Measurements from ENCODE around the gene PSMB2. TPM values are rescaled to one million over a fixed set of nuclear protein-coding genes. Genes with fewer than 3 reads are reported as not detected.
"Not testable (repeated sequence)": the region's sequence is repeated elsewhere in the genome, so short reads cannot be mapped to it uniquely, and the experiment has no call there.

The PSMB2 gene
- total RNA-seq, 1 donor from 2014 or later: 31.3 TPM

GRCh38 chr1:35594005-35594760 lies 47.1 kb downstream of the PSMB2 start:
- no peak for DNase-seq (ENCODE audit: low read depth, low spot score)

GRCh38 chr1:35592991-35593769 lies 48.1 kb downstream of the PSMB2 start:
- no peak for DNase-seq (ENCODE audit: low read depth, low spot score)

- DNase-seq (ENCODE audit: low read depth, low spot score): no peak
These were observed 50.1 kb downstream of the PSMB2 start for GRCh38 chr1:35591211-35591610.

- DNase-seq (ENCODE audit: low read depth, low spot score): no peak
These were observed 50.8 kb downstream of the PSMB2 start for GRCh38 chr1:35590476-35591040.

GRCh38 chr1:35589516-35590427 lies 51.6 kb downstream of the PSMB2 start:
- no peak for DNase-seq (ENCODE audit: low read depth, low spot score)

GRCh38 chr1:35588197-35588910 lies 53.0 kb downstream of the PSMB2 start:
- DNase-seq (ENCODE audit: low read depth, low spot score): no peak

GRCh38 chr1:35587736-35588135 lies 53.6 kb downstream of the PSMB2 start:
- no peak for DNase-seq (ENCODE audit: low read depth, low spot score)

- no peak for DNase-seq (ENCODE audit: low read depth, low spot score)
These were observed 54.5 kb downstream of the PSMB2 start for GRCh38 chr1:35586808-35587207.

GRCh38 chr1:35585805-35586204 lies 55.5 kb downstream of the PSMB2 start:
- not testable (repeated sequence) for DNase-seq (ENCODE audit: low read depth, low spot score)

GRCh38 chr1:35585281-35585680 lies 56.0 kb downstream of the PSMB2 start:
- no peak for DNase-seq (ENCODE audit: low read depth, low spot score)

- not testable (repeated sequence) for DNase-seq (ENCODE audit: low read depth, low spot score)
These were observed 59.7 kb downstream of the PSMB2 start for GRCh38 chr1:35581621-35582020.

- DNase-seq (ENCODE audit: low read depth, low spot score): no peak
These were observed 60.4 kb downstream of the PSMB2 start for GRCh38 chr1:35580949-35581388.

GRCh38 chr1:35577071-35577998 lies 64.0 kb downstream of the PSMB2 start:
- no peak for DNase-seq (ENCODE audit: low read depth, low spot score)

- not testable (repeated sequence) for DNase-seq (ENCODE audit: low read depth, low spot score)
These were observed 64.6 kb downstream of the PSMB2 start for GRCh38 chr1:35576766-35577070.

GRCh38 chr1:35576061-35576765 lies 65.1 kb downstream of the PSMB2 start:
- no peak for DNase-seq (ENCODE audit: low read depth, low spot score)

GRCh38 chr1:35575416-35575958 lies 65.8 kb downstream of the PSMB2 start:
- no peak for DNase-seq (ENCODE audit: low read depth, low spot score)

- DNase-seq (ENCODE audit: low read depth, low spot score): no peak
These were observed 66.5 kb downstream of the PSMB2 start for GRCh38 chr1:35574655-35575415.

- no peak for DNase-seq (ENCODE audit: low read depth, low spot score)
These were observed 67.1 kb downstream of the PSMB2 start for GRCh38 chr1:35574125-35574654.

All from pulmonary artery endothelial cell (primary cell).